T-cell (primary cell): ENCODE data around the gene SPOP. TPM values are rescaled to one million over a fixed set of nuclear protein-coding genes. Genes with fewer than 3 reads are reported as not detected.

Experiments
- ATAC-seq, 4 experiments: fragments of 200-7000 bp in 3 of 4; fragments of 150-1000 bp in 1 of 4; cut with Tn5 transposase; replicated peaks in 1 of 4; 1 replicate in 3 of 4; 2 replicates in 1 of 4; pipeline ENCODE4 v1.10.0; 2021; ENCODE audit warnings: moderate library complexity in 3 of 4, mild to moderate bottlenecking in 2 of 4, moderate number of reproducible peaks in 1 of 4
- CTCF ChIA-PET, 2 donors: fragments of 300-600 bp; sonication (Branson Sonifier 250); formaldehyde crosslinking; loops; one replicate each; lab custom pipeline; 2022; ENCODE audit warnings: antibody characterized with exemption in 2 of 2; lab: Charles Lee
- POLR2A ChIA-PET, 2 donors: fragments of 300-600 bp; sonication (Branson Sonifier 250); formaldehyde crosslinking; loops; one replicate each; lab custom pipeline; 2022; ENCODE audit warnings: antibody characterized with exemption in 2 of 2; lab: Charles Lee
- DNase-seq, 35 experiments: peaks; one replicate each; pipeline versions ENCODE4 v3.0.0 to v3.0.0-alpha.2; 2013 to 2023
- H3K27ac ChIP-seq: one replicate; pipeline ENCODE4 v1.5.1; 2013; ENCODE audit warnings: low read length
- H3K27me3 ChIP-seq, 2 experiments: replicated peaks in 1 of 2; 1 replicate in 1 of 2; 2 replicates in 1 of 2; pipeline versions ENCODE4 v1.6.1 to v1.7.0; 2013; ENCODE audit warnings: low read length in 1 of 2, mixed read lengths in 1 of 2; ENCODE audit not compliant: control insufficient read depth in 2 of 2, insufficient read depth in 2 of 2; ENCODE audit errors: extremely low read depth in 1 of 2
- H3K36me3 ChIP-seq, 2 donors: 1 replicate in 1 of 2; 2 replicates in 1 of 2; pipeline versions ENCODE4 v1.6.1 to v1.7.0; 2013; ENCODE audit warnings: low read length in 1 of 2; ENCODE audit not compliant: control insufficient read depth in 2 of 2, insufficient read depth in 1 of 2; ENCODE audit errors: extremely low read depth in 1 of 2
- H3K4me1 ChIP-seq, 2 experiments: 1 replicate in 1 of 2; 2 replicates in 1 of 2; pipeline versions ENCODE4 v1.6.1 to v1.7.0; 2013; ENCODE audit warnings: low read length in 2 of 2, mixed read lengths in 1 of 2; ENCODE audit not compliant: insufficient read depth in 2 of 2, control insufficient read depth in 1 of 2; ENCODE audit errors: extremely low read depth in 1 of 2
- H3K4me3 ChIP-seq, 2 donors: 1 replicate in 1 of 2; 2 replicates in 1 of 2; pipeline versions ENCODE4 v1.5.1 to v1.7.0; 2013; ENCODE audit warnings: mild to moderate bottlenecking in 2 of 2, low read length in 1 of 2, moderate library complexity in 1 of 2; ENCODE audit not compliant: control insufficient read depth in 1 of 2; ENCODE audit errors: extremely low read depth in 1 of 2
- H3K9me3 ChIP-seq: 2 replicates; pipeline ENCODE4 v1.7.0; 2013
- H3K27ac Mint-ChIP-seq, 2 donors: one replicate each; pipeline ENCODE4 v1.8.0; 2020 to 2021; ENCODE audit warnings: mild to moderate bottlenecking in 2 of 2, mixed read lengths in 2 of 2
- H3K27me3 Mint-ChIP-seq, 2 donors: one replicate each; pipeline ENCODE4 v1.8.0; 2021 to 2022; ENCODE audit warnings: mixed read lengths in 2 of 2
- H3K36me3 Mint-ChIP-seq: one replicate; pipeline ENCODE4 v1.8.0; 2021; ENCODE audit warnings: mixed read lengths
- H3K4me1 Mint-ChIP-seq, 3 donors: one replicate each; pipeline ENCODE4 v1.8.0; 2020 to 2022; ENCODE audit warnings: mixed read lengths in 3 of 3, mild to moderate bottlenecking in 1 of 3
- H3K4me3 Mint-ChIP-seq, 3 donors: one replicate each; pipeline ENCODE4 v1.8.0; 2020 to 2022; ENCODE audit warnings: mild to moderate bottlenecking in 3 of 3, mixed read lengths in 3 of 3, moderate library complexity in 3 of 3
- H3K9me3 Mint-ChIP-seq, 3 donors: one replicate each; pipeline ENCODE4 v1.8.0; 2020 to 2022; ENCODE audit warnings: mixed read lengths in 3 of 3
- WGBS: methylation state at CpG from one replicate; pipeline ENCODE4 v1.1.5; 2013; ENCODE audit warnings: missing lambda C conversion rate; ENCODE audit not compliant: insufficient coverage; 5-methylcytosine and 5-hydroxymethylcytosine counted together
- total RNA-seq, 35 experiments: library from RNA in 6 of 35; stranded (reverse) in 6 of 35; fragments of 120-200 nt in 1 of 35; gene quantifications; one replicate each; pipeline versions ENCODE4 v1.2.1 to v1.2.4 and lab custom pipeline; 2013 to 2026

SPOP gene
- total RNA-seq, 5 donors from 2014 or later (not counting 1 experiment from before 2014, with no cell fraction given), result 67.1 to 80.4 (median 71.5) TPM

DNA sequence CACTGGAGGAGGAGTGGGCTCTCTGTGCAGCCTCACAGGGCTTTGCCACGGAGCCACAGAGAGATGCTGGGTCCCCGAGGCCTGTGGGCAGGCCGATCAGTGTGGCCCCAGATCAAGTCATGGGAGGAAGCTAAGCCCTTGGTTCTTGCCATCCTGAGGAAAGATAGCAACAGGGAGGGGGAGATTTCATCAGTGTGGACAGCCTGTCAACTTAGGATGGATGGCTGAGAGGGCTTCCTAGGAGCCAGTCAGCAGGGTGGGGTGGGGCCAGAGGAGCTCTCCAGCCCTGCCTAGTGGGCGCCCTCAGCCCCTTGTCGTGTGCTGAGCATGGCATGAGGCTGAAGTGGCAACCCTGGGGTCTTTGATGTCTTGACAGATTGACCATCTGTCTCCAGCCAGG lies 98.4 kb downstream of the SPOP start:
- H3K4me1 ChIP-seq, result peaks cover 4 to 20% of the 10 kb centered on the region in 2 experiments
- peaks cover 3 to 51% of the 10 kb centered on the region in 2 experiments for H3K27me3 ChIP-seq
- CTCF ChIA-PET, result interaction anchor here in 1 of 2 donors (0.6 kb wide), 1 partner anchor 670 kb away, joined by 3 read pairs; no protein-coding TSS in a partner anchor
- no peak for DNase-seq
- H3K27ac Mint-ChIP-seq, result no peak overlapping the region
- POLR2A ChIA-PET, result no interaction called here
- no peak overlapping the region for H3K4me3 ChIP-seq
- no peak overlapping the region for H3K4me3 Mint-ChIP-seq
- no peaks in the 10 kb centered on the region for H3K36me3 Mint-ChIP-seq
- ATAC-seq, result no peak
- no peak overlapping the region for H3K27ac ChIP-seq
- no peaks in the 10 kb centered on the region for H3K36me3 ChIP-seq
- H3K4me1 Mint-ChIP-seq, result peaks cover 6 to 13% (median 7%) of the 10 kb centered on the region in 3 donors
- 77% methylated on average over 5 of the region's 5 CpGs for WGBS
- no peaks in the 10 kb centered on the region for H3K9me3 ChIP-seq
- no peaks in the 10 kb centered on the region for H3K9me3 Mint-ChIP-seq
- peaks cover 19 to 36% of the 10 kb centered on the region in 2 donors for H3K27me3 Mint-ChIP-seq

- 95% methylated on average over 6 of the region's 17 CpGs for WGBS
- ChIA-PET POLR2A (no interaction called here), CTCF (interaction anchor here in 1 of 2 donors (0.6 kb wide), 1 partner anchor 670 kb away, joined by 3 read pairs; no protein-coding TSS in a partner anchor)
- H3K27ac Mint-ChIP-seq, result no peak overlapping the region
- Histone ChIP-seq H3K4me3 (no peak overlapping the region), H3K36me3 (no peaks in the 10 kb centered on the region), H3K9me3 (no peaks in the 10 kb centered on the region), H3K4me1 (peaks cover 4 to 20% of the 10 kb centered on the region in 2 experiments), H3K27me3 (peaks cover 3 to 56% of the 10 kb centered on the region in 2 experiments), H3K27ac (no peak overlapping the region)
- H3K4me3 Mint-ChIP-seq, result no peak overlapping the region
- peak in 1 of 35 experiments; percentile 23 for DNase-seq
- no peaks in the 10 kb centered on the region for H3K36me3 Mint-ChIP-seq
- peaks cover 6 to 13% (median 7%) of the 10 kb centered on the region in 3 donors for H3K4me1 Mint-ChIP-seq
- H3K9me3 Mint-ChIP-seq, result no peaks in the 10 kb centered on the region
- ATAC-seq, result no peak
- H3K27me3 Mint-ChIP-seq, result peaks cover 19 to 41% of the 10 kb centered on the region in 2 donors
Measured at GRCh38 chr17:49578952-49579500, 98.9 kb downstream of the SPOP start.

DNA sequence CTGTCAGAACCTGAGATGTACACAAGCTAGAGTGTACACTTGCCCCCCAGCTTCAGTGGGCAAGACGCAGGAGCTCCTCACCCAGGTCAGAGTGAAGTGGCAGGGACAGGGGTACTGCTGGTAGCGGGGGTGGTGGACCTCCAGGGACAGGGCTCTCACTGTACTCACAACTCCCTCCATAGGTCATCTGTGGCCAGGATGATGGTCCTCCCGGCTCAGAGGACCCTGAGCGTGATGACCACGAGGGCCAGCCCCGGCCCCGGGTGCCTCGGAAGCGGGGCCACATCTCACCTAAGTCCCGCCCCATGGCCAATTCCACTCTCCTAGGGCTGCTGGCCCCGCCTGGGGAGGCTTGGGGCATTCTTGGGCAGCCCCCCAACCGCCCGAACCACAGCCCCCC lies 99.5 kb downstream of the SPOP start:
- no peaks in the 10 kb centered on the region for H3K9me3 ChIP-seq
- H3K4me3 Mint-ChIP-seq, result no peak overlapping the region
- H3K9me3 Mint-ChIP-seq, result no peaks in the 10 kb centered on the region
- H3K36me3 Mint-ChIP-seq, result no peaks in the 10 kb centered on the region
- H3K27ac ChIP-seq, result no peak overlapping the region
- DNase-seq (no peak), ATAC-seq (no peak)
- ChIA-PET CTCF (interaction anchor here in 1 of 2 donors (0.6 kb wide), 1 partner anchor 19 kb away, joined by 3 read pairs; no protein-coding TSS in a partner anchor), POLR2A (interaction anchor here in 1 of 2 donors (0.6 kb wide), 1 partner anchor 1364 kb away, joined by 3 read pairs; no protein-coding TSS in a partner anchor)
- H3K27me3 ChIP-seq, result peaks cover 3 to 62% of the 10 kb centered on the region in 2 experiments
- peaks cover 6 to 13% (median 7%) of the 10 kb centered on the region in 3 donors for H3K4me1 Mint-ChIP-seq
- 94% methylated on average over 9 of the region's 13 CpGs for WGBS
- peaks cover 24 to 47% of the 10 kb centered on the region in 2 donors for H3K27me3 Mint-ChIP-seq
- H3K4me3 ChIP-seq, result no peak overlapping the region
- peaks cover 4 to 20% of the 10 kb centered on the region in 2 experiments for H3K4me1 ChIP-seq
- no peaks in the 10 kb centered on the region for H3K36me3 ChIP-seq
- H3K27ac Mint-ChIP-seq, result no peak overlapping the region

DNA sequence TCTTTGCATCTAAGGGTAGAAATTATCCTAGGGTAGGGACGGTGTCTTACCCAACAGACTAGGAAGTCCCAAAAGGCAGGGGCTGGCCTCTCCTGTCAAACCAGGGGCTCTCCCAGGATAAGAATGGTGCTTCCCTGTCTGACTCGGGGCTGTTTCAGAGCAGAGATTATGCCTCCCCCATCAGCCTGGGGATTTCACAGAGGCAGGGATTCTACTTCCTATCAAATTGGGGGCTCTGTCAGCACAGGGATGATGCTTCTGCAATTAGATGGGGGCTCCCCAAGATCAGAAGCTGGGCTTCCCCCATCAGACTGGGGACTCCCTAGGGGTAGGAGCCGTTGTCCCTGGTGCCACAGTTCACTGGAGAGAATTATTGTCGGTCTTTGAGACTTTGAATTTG lies 99.9 kb downstream of the SPOP start:
- Mint-ChIP-seq H3K9me3 (no peaks in the 10 kb centered on the region), H3K27me3 (peaks cover 28 to 52% of the 10 kb centered on the region in 2 donors), H3K4me1 (peaks cover 6 to 13% (median 7%) of the 10 kb centered on the region in 3 donors), H3K36me3 (no peaks in the 10 kb centered on the region), H3K27ac (no peak overlapping the region), H3K4me3 (no peak overlapping the region)
- no peak overlapping the region for H3K27ac ChIP-seq
- no peaks in the 10 kb centered on the region for H3K36me3 ChIP-seq
- peaks cover 4 to 20% of the 10 kb centered on the region in 2 experiments for H3K4me1 ChIP-seq
- DNase-seq (no peak), ATAC-seq (no peak)
- POLR2A ChIA-PET, result interaction anchor here in 1 of 2 donors (0.6 kb wide), 1 partner anchor 1363 kb away, joined by 3 read pairs; no protein-coding TSS in a partner anchor
- CTCF ChIA-PET, result interaction anchor here in 1 of 2 donors (0.6 kb wide), 1 partner anchor 19 kb away, joined by 3 read pairs; no protein-coding TSS in a partner anchor
- H3K27me3 ChIP-seq, result peaks cover 3 to 67% of the 10 kb centered on the region in 2 experiments
- 41% methylated on average over 2 of the region's 4 CpGs for WGBS
- H3K4me3 ChIP-seq, result no peak overlapping the region
- H3K9me3 ChIP-seq, result no peaks in the 10 kb centered on the region

GRCh38 chr17:49577650-49577934 lies 100.3 kb downstream of the SPOP start:
- ATAC-seq (no peak), DNase-seq (no peak)
- no peak overlapping the region for H3K27ac Mint-ChIP-seq
- no peaks in the 10 kb centered on the region for H3K36me3 ChIP-seq
- no peak overlapping the region for H3K27ac ChIP-seq
- H3K27me3 ChIP-seq, result peaks cover 3 to 69% of the 10 kb centered on the region in 2 experiments
- H3K27me3 Mint-ChIP-seq, result peaks cover 31 to 52% of the 10 kb centered on the region in 2 donors
- 86% methylated on average over 1 of the region's 3 CpGs for WGBS
- H3K4me1 Mint-ChIP-seq, result peaks cover 6 to 13% (median 7%) of the 10 kb centered on the region in 3 donors
- no peaks in the 10 kb centered on the region for H3K9me3 ChIP-seq
- POLR2A ChIA-PET, result no interaction called here
- CTCF ChIA-PET, result no interaction called here
- no peaks in the 10 kb centered on the region for H3K9me3 Mint-ChIP-seq
- H3K4me1 ChIP-seq, result peaks cover 4 to 20% of the 10 kb centered on the region in 2 experiments
- H3K4me3 Mint-ChIP-seq, result peak overlapping the region; percentile 17 to 73 (median 28)
- H3K4me3 ChIP-seq, result no peak overlapping the region
- H3K36me3 Mint-ChIP-seq, result no peaks in the 10 kb centered on the region

- H3K9me3 Mint-ChIP-seq, result no peaks in the 10 kb centered on the region
- DNase-seq, result no peak
- peak overlapping the region; percentile 39 to 73 (median 43) for H3K4me3 Mint-ChIP-seq
- 37% methylated on average over 20 of the region's 22 CpGs for WGBS
- Histone ChIP-seq H3K27ac (no peak overlapping the region), H3K4me1 (peaks cover 4 to 20% of the 10 kb centered on the region in 2 experiments), H3K9me3 (no peaks in the 10 kb centered on the region), H3K4me3 (no peak overlapping the region), H3K27me3 (peaks cover 3 to 71% of the 10 kb centered on the region in 2 experiments), H3K36me3 (no peaks in the 10 kb centered on the region)
- H3K36me3 Mint-ChIP-seq, result no peaks in the 10 kb centered on the region
- peaks cover 31 to 53% of the 10 kb centered on the region in 2 donors for H3K27me3 Mint-ChIP-seq
- no peak overlapping the region for H3K27ac Mint-ChIP-seq
- ChIA-PET CTCF (no interaction called here), POLR2A (no interaction called here)
- peaks cover 6 to 13% (median 7%) of the 10 kb centered on the region in 3 donors for H3K4me1 Mint-ChIP-seq
- ATAC-seq, result no peak
Measured at GRCh38 chr17:49576917-49577649, 100.8 kb downstream of the SPOP start.
